Sigmoid colon (tissue), 4 donors: Measurements from ENCODE around the gene PPP1R14B.

Experiments used
- POLR2A ChIP-seq, 2 donors: fragments of 450-650 bp; IDR thresholded peaks; one replicate each; pipeline ENCODE4 v1.6.1; 2016; ENCODE audit warnings: antibody characterized with exemption in 2 of 2, mild to moderate bottlenecking in 2 of 2, moderate library complexity in 2 of 2
- POLR2AphosphoS5 ChIP-seq, 4 donors: sonication (generic); formaldehyde crosslinking; IDR thresholded peaks; one replicate each; pipeline ENCODE4 v1.6.1; 2017; ENCODE audit warnings: antibody characterized with exemption in 4 of 4
- TF ChIP-seq, protein P1 (sequence below), 4 experiments: fragments of 450-650 bp in 3 of 4; fragments of 200-600 bp in 1 of 4; IDR thresholded peaks; one replicate each; pipeline ENCODE4 v1.5.1; 2016 to 2019; ENCODE audit warnings: antibody characterized with exemption in 4 of 4, mild to moderate bottlenecking in 3 of 4, moderate library complexity in 2 of 4

- TF ChIP-seq, protein P1, sequence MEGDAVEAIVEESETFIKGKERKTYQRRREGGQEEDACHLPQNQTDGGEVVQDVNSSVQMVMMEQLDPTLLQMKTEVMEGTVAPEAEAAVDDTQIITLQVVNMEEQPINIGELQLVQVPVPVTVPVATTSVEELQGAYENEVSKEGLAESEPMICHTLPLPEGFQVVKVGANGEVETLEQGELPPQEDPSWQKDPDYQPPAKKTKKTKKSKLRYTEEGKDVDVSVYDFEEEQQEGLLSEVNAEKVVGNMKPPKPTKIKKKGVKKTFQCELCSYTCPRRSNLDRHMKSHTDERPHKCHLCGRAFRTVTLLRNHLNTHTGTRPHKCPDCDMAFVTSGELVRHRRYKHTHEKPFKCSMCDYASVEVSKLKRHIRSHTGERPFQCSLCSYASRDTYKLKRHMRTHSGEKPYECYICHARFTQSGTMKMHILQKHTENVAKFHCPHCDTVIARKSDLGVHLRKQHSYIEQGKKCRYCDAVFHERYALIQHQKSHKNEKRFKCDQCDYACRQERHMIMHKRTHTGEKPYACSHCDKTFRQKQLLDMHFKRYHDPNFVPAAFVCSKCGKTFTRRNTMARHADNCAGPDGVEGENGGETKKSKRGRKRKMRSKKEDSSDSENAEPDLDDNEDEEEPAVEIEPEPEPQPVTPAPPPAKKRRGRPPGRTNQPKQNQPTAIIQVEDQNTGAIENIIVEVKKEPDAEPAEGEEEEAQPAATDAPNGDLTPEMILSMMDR (IDR thresholded peaks at IDR 0.05), result no peak
- no peak for TF ChIP-seq POLR2AphosphoS5 (IDR thresholded peaks at IDR 0.05)
- TF ChIP-seq POLR2A (IDR thresholded peaks at IDR 0.05), result no peak
These were observed 36.3 kb upstream of the PPP1R14B start for GRCh38 chr11:64283092-64283491.
